ENCODE measurements around the gene LIMA1.
"Not testable (repeated sequence)": the region's sequence is repeated elsewhere in the genome, so short reads cannot be mapped to it uniquely, and the experiment has no call there.

GRCh38 chr12:50324077-50324476 is 40.8 kb upstream of the LIMA1 start:
- TF ChIP-seq, protein P1, sequence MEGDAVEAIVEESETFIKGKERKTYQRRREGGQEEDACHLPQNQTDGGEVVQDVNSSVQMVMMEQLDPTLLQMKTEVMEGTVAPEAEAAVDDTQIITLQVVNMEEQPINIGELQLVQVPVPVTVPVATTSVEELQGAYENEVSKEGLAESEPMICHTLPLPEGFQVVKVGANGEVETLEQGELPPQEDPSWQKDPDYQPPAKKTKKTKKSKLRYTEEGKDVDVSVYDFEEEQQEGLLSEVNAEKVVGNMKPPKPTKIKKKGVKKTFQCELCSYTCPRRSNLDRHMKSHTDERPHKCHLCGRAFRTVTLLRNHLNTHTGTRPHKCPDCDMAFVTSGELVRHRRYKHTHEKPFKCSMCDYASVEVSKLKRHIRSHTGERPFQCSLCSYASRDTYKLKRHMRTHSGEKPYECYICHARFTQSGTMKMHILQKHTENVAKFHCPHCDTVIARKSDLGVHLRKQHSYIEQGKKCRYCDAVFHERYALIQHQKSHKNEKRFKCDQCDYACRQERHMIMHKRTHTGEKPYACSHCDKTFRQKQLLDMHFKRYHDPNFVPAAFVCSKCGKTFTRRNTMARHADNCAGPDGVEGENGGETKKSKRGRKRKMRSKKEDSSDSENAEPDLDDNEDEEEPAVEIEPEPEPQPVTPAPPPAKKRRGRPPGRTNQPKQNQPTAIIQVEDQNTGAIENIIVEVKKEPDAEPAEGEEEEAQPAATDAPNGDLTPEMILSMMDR (IDR thresholded peaks at IDR 0.05; ENCODE audit: borderline replicate concordance, extremely low read depth, low read length, poor library complexity, severe bottlenecking): not testable (repeated sequence)
- TF ChIP-seq EZH2 (IDR thresholded peaks at IDR 0.05; ENCODE audit: borderline replicate concordance, low read depth, low read length, severe bottlenecking): not testable (repeated sequence)

Data from DND-41 (cell line).